PC-9 (cell line): ENCODE data around the gene LSP1.

Experiments
- CTCF ChIP-seq: fragments of 200-600 bp; sonication (generic); conservative IDR thresholded peaks from 2 replicates; pipeline ENCODE4 v1.6.1; 2017; ENCODE audit warnings: mixed run types, antibody characterized with exemption, mild to moderate bottlenecking, moderate library complexity
- EZH2 ChIP-seq: fragments of 200-600 bp; sonication (generic); IDR thresholded peaks from 2 replicates; pipeline ENCODE4 v1.8.0; 2017; ENCODE audit warnings: antibody characterized with exemption, low read depth

- TF ChIP-seq CTCF = peak; percentile 51; the same call in 1 of the 2 replicates
- no peak for TF ChIP-seq EZH2
Measured at GRCh38 chr11:1825039-1825740, 27.7 kb upstream of the LSP1 start.
